Body of pancreas (tissue), 4 donors: ENCODE measurements around the gene EXT2. TPM values are rescaled to one million over a fixed set of nuclear protein-coding genes. Genes with fewer than 3 reads are reported as not detected.

Source experiments
- ATAC-seq: fragments of 150-250 bp; one replicate; pipeline ENCODE4 v1.9.1; 2016
- DNase-seq, 4 donors: peaks; one replicate each; pipeline ENCODE4 v3.0.0-alpha.2; 2019
- H3K27ac ChIP-seq, 4 donors: fragments of 200-600 bp; sonication (generic); 1 replicate in 3 of 4; 2 replicates in 1 of 4; pipeline versions ENCODE4 v1.5.1 to v1.6.1; 2016 to 2019; ENCODE audit warnings: mild to moderate bottlenecking in 1 of 4, mixed read lengths in 1 of 4, moderate library complexity in 1 of 4
- H3K27me3 ChIP-seq, 2 donors: fragments of 200-600 bp; sonication (generic); one replicate each; pipeline ENCODE4 v1.6.0; 2016; ENCODE audit warnings: mild to moderate bottlenecking in 1 of 2
- H3K36me3 ChIP-seq, 2 donors: fragments of 200-600 bp; sonication (generic); replicated peaks in 1 of 2; 2 replicates each; pipeline ENCODE4 v1.5.1; 2016; ENCODE audit warnings: low read depth in 2 of 2; ENCODE audit not compliant: insufficient read depth in 1 of 2
- H3K4me1 ChIP-seq: fragments of 200-600 bp; sonication (generic); one replicate; pipeline ENCODE4 v1.6.0; 2016
- H3K4me3 ChIP-seq, 2 donors: fragments of 200-600 bp; sonication (generic); 1 replicate in 1 of 2; 2 replicates in 1 of 2; pipeline ENCODE4 v1.5.1; 2016 to 2019
- H3K9me3 ChIP-seq, 3 donors: fragments of 200-600 bp; sonication (generic); 1 replicate in 2 of 3; 2 replicates in 1 of 3; pipeline ENCODE4 v1.5.1; 2016
- POLR2A ChIP-seq, 3 donors: fragments of 450-650 bp; IDR thresholded peaks; one replicate each; pipeline ENCODE4 v1.6.1; 2016; ENCODE audit warnings: antibody characterized with exemption in 3 of 3, mild to moderate bottlenecking in 2 of 3
- WGBS, 2 donors: methylation state at CpG; one replicate each; pipeline ENCODE4 v1.1.5; 2017; 5-methylcytosine and 5-hydroxymethylcytosine counted together
- intact Hi-C: fragments of 100-400 bp; cut with DNase I; formaldehyde crosslinking; loops from one replicate; pipeline ENCODE4 v1.15.1; 2023
- total RNA-seq, 2 donors: library from RNA; depleted of rRNA; stranded (reverse); fragments of >200 nt; gene quantifications; one replicate each; pipeline ENCODE4 v1.1.0, GENCODE V29; 2016
- TF ChIP-seq, protein P1 (sequence below), 7 experiments: fragments of 450-650 bp in 4 of 7; fragments of 200-600 bp in 3 of 7; sonication (generic) in 3 of 7; IDR thresholded peaks; one replicate each; pipeline ENCODE4 v1.5.1; 2016 to 2019; ENCODE audit warnings: antibody characterized with exemption in 7 of 7

The EXT2 gene
- total RNA-seq, 2 donors from 2014 or later = 21.4 to 34.2 TPM

GRCh38 chr11:44120169-44120568 lies 24.7 kb downstream of the EXT2 start:
- peaks cover 0 to 12% of the 10 kb centered on the region in 2 donors for H3K36me3 ChIP-seq
- intact Hi-C loops = no loop called here
- WGBS, 2 donors = 81 to 83% methylated on average over 5 of the region's 5 CpGs

GRCh38 chr11:44125598-44125997 lies 30.1 kb downstream of the EXT2 start:
- DNase-seq (no peak), ATAC-seq (no peak)
- TF ChIP-seq, protein P1, sequence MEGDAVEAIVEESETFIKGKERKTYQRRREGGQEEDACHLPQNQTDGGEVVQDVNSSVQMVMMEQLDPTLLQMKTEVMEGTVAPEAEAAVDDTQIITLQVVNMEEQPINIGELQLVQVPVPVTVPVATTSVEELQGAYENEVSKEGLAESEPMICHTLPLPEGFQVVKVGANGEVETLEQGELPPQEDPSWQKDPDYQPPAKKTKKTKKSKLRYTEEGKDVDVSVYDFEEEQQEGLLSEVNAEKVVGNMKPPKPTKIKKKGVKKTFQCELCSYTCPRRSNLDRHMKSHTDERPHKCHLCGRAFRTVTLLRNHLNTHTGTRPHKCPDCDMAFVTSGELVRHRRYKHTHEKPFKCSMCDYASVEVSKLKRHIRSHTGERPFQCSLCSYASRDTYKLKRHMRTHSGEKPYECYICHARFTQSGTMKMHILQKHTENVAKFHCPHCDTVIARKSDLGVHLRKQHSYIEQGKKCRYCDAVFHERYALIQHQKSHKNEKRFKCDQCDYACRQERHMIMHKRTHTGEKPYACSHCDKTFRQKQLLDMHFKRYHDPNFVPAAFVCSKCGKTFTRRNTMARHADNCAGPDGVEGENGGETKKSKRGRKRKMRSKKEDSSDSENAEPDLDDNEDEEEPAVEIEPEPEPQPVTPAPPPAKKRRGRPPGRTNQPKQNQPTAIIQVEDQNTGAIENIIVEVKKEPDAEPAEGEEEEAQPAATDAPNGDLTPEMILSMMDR (IDR thresholded peaks at IDR 0.05) = no peak
- TF ChIP-seq POLR2A (IDR thresholded peaks at IDR 0.05) = no peak
- Histone ChIP-seq H3K36me3 (peaks cover 0 to 15% of the 10 kb centered on the region in 2 donors), H3K27ac (no peak overlapping the region), H3K4me1 (no peaks in the 10 kb centered on the region), H3K4me3 (no peak overlapping the region), H3K9me3 (no peaks in the 10 kb centered on the region), H3K27me3 (no peaks in the 10 kb centered on the region)
- intact Hi-C loops = no loop called here
- 85 to 88% methylated on average over 4 of the region's 4 CpGs for WGBS, 2 donors

More at GRCh38 chr11:44120169-44120568, 24.7 kb downstream of the EXT2 start:
- no peak overlapping the region for H3K4me3 ChIP-seq
- H3K4me1 ChIP-seq = no peaks in the 10 kb centered on the region
- ATAC-seq (no peak), DNase-seq (peak in 2 of 4 donors; percentile 14 to 17)
- H3K9me3 ChIP-seq = no peaks in the 10 kb centered on the region
- H3K27ac ChIP-seq = no peak overlapping the region
- no peak for TF ChIP-seq POLR2A (IDR thresholded peaks at IDR 0.05)
- TF ChIP-seq, protein P1 (IDR thresholded peaks at IDR 0.05) = peak in 1 of 7 experiments; percentile 2
- H3K27me3 ChIP-seq = no peaks in the 10 kb centered on the region

- Histone ChIP-seq H3K36me3 (peaks cover 0 to 16% of the 10 kb centered on the region in 2 donors), H3K4me3 (no peak overlapping the region), H3K27me3 (no peaks in the 10 kb centered on the region), H3K27ac (no peak overlapping the region), H3K4me1 (no peaks in the 10 kb centered on the region), H3K9me3 (no peaks in the 10 kb centered on the region)
- intact Hi-C loops = no loop called here
- ATAC-seq (no peak), DNase-seq (no peak)
- WGBS, 2 donors = 80% methylated on average over 2 of the region's 2 CpGs
- TF ChIP-seq, protein P1 (IDR thresholded peaks at IDR 0.05) = no peak
- TF ChIP-seq POLR2A (IDR thresholded peaks at IDR 0.05) = no peak
Measured at GRCh38 chr11:44126304-44126703, 30.8 kb downstream of the EXT2 start.

GRCh38 chr11:44127130-44127529 lies 31.7 kb downstream of the EXT2 start:
- H3K36me3 ChIP-seq = peaks cover 0 to 16% of the 10 kb centered on the region in 2 donors

DNA sequence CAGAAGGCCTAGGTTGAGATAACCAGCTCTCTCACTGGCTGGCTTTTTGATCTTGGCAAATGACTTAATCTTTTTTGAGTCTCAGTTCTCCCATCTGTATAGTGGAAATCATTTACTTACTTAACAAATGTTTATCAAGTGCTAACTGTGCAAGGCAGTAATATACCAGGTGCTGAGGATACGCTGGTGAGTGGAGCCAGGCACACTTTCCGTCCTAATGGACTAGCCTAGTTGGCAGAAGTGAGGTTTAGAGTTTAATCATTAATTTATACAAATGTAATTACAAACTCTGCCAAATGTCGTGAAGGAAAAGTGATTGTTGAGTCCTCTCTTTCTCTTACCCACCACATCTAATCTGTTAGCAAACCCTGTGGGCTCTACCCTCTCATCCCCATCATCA lies 33.3 kb downstream of the EXT2 start:
- DNase-seq = no peak
- no peak for TF ChIP-seq POLR2A (IDR thresholded peaks at IDR 0.05)
- TF ChIP-seq, protein P1 (IDR thresholded peaks at IDR 0.05) = no peak
- intact Hi-C loops = no loop called here
- H3K27me3 ChIP-seq = no peaks in the 10 kb centered on the region
- WGBS, 2 donors = 20 to 44% methylated on average over 3 of the region's 3 CpGs
- no peak overlapping the region for H3K4me3 ChIP-seq
- ATAC-seq = no peak
- H3K4me1 ChIP-seq = peaks cover 11% of the 10 kb centered on the region
- peaks cover 0 to 16% of the 10 kb centered on the region in 2 donors for H3K36me3 ChIP-seq
- H3K27ac ChIP-seq = no peak overlapping the region
- no peaks in the 10 kb centered on the region for H3K9me3 ChIP-seq

More at GRCh38 chr11:44127130-44127529, 31.7 kb downstream of the EXT2 start:
- no peak for ATAC-seq
- Histone ChIP-seq H3K4me1 (no peaks in the 10 kb centered on the region), H3K9me3 (no peaks in the 10 kb centered on the region), H3K4me3 (no peak overlapping the region), H3K27ac (no peak overlapping the region), H3K27me3 (no peaks in the 10 kb centered on the region)
- no peak for DNase-seq
- intact Hi-C loops = no loop called here
- 89 to 96% methylated on average over 8 of the region's 8 CpGs for WGBS, 2 donors
- TF ChIP-seq, protein P1 (IDR thresholded peaks at IDR 0.05) = no peak
- no peak for TF ChIP-seq POLR2A (IDR thresholded peaks at IDR 0.05)
